A673 (cell line): Measurements from ENCODE around the gene CDC45. TPM values are rescaled to one million over a fixed set of nuclear protein-coding genes. Genes with fewer than 3 reads are reported as not detected.
"Not testable (repeated sequence)": the region's sequence is repeated elsewhere in the genome, so short reads cannot be mapped to it uniquely, and the experiment has no call there.

ENCODE experiments used
- BruUV-seq: library from RNA; stranded (reverse); fragments of 400-500 nt; replicated peaks from 2 replicates; lab custom pipeline; 2021; lab: Mats Ljungman, UMichigan
- CTCF ChIA-PET: fragments of 300-600 bp; sonication (Branson Sonifier 250); formaldehyde crosslinking; loops from one replicate; lab custom pipeline; 2022; ENCODE audit warnings: antibody characterized with exemption; lab: Charles Lee
- POLR2A ChIA-PET: fragments of 300-600 bp; sonication (Branson Sonifier 250); formaldehyde crosslinking; loops from one replicate; lab custom pipeline; 2022; ENCODE audit warnings: antibody characterized with exemption; ENCODE audit not compliant: low non-redundant PET; lab: Charles Lee
- DNase-seq: peaks from one replicate; pipeline ENCODE4 v3.0.0-alpha.2; 2015; ENCODE audit warnings: low spot score
- H3K27ac ChIP-seq: fragments of 200-600 bp; sonication (generic); 2 replicates; pipeline ENCODE4 v1.5.1; 2016; ENCODE audit warnings: mixed run types, low read depth, mild to moderate bottlenecking, mixed read lengths, antibody characterized with exemption, low read length; ENCODE audit not compliant: poor library complexity, severe bottlenecking
- H3K27me3 ChIP-seq: fragments of 200-600 bp; sonication (generic); replicated peaks from 2 replicates; pipeline ENCODE4 v1.6.1; 2017; ENCODE audit warnings: mixed run types, low read depth, mild to moderate bottlenecking, mixed read lengths, antibody characterized with exemption, low read length; ENCODE audit not compliant: insufficient read depth, poor library complexity
- H3K36me3 ChIP-seq: fragments of 200-600 bp; sonication (generic); 2 replicates; pipeline ENCODE4 v1.6.1; 2016; ENCODE audit warnings: mixed run types, mild to moderate bottlenecking, mixed read lengths, antibody characterized with exemption, low read length; ENCODE audit not compliant: insufficient read depth, poor library complexity, severe bottlenecking
- H3K4me1 ChIP-seq: fragments of 200-600 bp; sonication (generic); 2 replicates; pipeline ENCODE4 v1.6.1; 2017; ENCODE audit warnings: mixed run types, mild to moderate bottlenecking, mixed read lengths, antibody characterized with exemption, low read length; ENCODE audit not compliant: insufficient read depth, poor library complexity, severe bottlenecking
- H3K4me3 ChIP-seq: fragments of 200-600 bp; sonication (generic); 2 replicates; pipeline ENCODE4 v1.5.1; 2016; ENCODE audit warnings: low read depth, mixed run types, mild to moderate bottlenecking, mixed read lengths, low read length; ENCODE audit not compliant: poor library complexity, severe bottlenecking
- H3K9me3 ChIP-seq: fragments of 200-600 bp; sonication (generic); 2 replicates; pipeline ENCODE4 v1.6.1; 2016; ENCODE audit warnings: mixed run types, low read depth, mild to moderate bottlenecking, mixed read lengths, antibody characterized with exemption, low read length; ENCODE audit not compliant: poor library complexity, severe bottlenecking
- CTCF ChIP-seq: fragments of 300-800, 200-600 bp; sonication (generic); conservative IDR thresholded peaks from 2 replicates; pipeline ENCODE4 v1.5.1; 2017; ENCODE audit warnings: low read depth, mild to moderate bottlenecking, antibody characterized with exemption, low read length, moderate library complexity, mixed read lengths
- EZH2 ChIP-seq: fragments of 200-600 bp; sonication (generic); IDR thresholded peaks from 2 replicates; pipeline ENCODE4 v1.6.1; 2017; ENCODE audit warnings: borderline replicate concordance, low read depth, mild to moderate bottlenecking, mixed read lengths, antibody characterized with exemption, low read length; ENCODE audit not compliant: poor library complexity, severe bottlenecking
- intact Hi-C: fragments of 100-400 bp; cut with micrococcal nuclease; formaldehyde crosslinking; loops from one replicate; pipeline ENCODE4 v1.10.0; 2022; ENCODE audit not compliant: unreplicated experiment
- total RNA-seq: library from RNA; stranded (reverse); gene quantifications from 2 replicates; pipeline ENCODE4 v1.2.3, GENCODE V29; 2021

CDC45 gene
- total RNA-seq, 1 experiment from 2014 or later = 79.2 TPM

- no peak overlapping the region for H3K27ac ChIP-seq
- intact Hi-C loops = loop anchor here (5.0 kb wide), 1 partner anchor 283 kb away; no protein-coding TSS in a partner anchor
- no peak overlapping the region for H3K4me3 ChIP-seq
- ChIA-PET POLR2A (interaction anchor here (0.6 kb wide), 1 partner anchor 99 kb away, joined by 9 read pairs; no protein-coding TSS in a partner anchor), CTCF (no interaction called here)
- BruUV-seq = no TSS peak
- H3K4me1 ChIP-seq = no peaks in the 10 kb centered on the region
- no peaks in the 10 kb centered on the region for H3K27me3 ChIP-seq
- no peaks in the 10 kb centered on the region for H3K9me3 ChIP-seq
- no peak for DNase-seq
- no peak for TF ChIP-seq EZH2
- no peak for TF ChIP-seq CTCF
- peaks cover 6% of the 10 kb centered on the region for H3K36me3 ChIP-seq
Observed at GRCh38 chr22:19434401-19434800, 45.3 kb upstream of the CDC45 start.

GRCh38 chr22:19434829-19435580, 44.7 kb upstream of the CDC45 start:
- CTCF ChIA-PET = no interaction called here
- no peaks in the 10 kb centered on the region for H3K9me3 ChIP-seq
- no peaks in the 10 kb centered on the region for H3K4me1 ChIP-seq
- no peak overlapping the region for H3K4me3 ChIP-seq
- DNase-seq = no peak
- peaks cover 6% of the 10 kb centered on the region for H3K36me3 ChIP-seq
- intact Hi-C loops = loop anchor here (5.0 kb wide), 1 partner anchor 282 kb away; no protein-coding TSS in a partner anchor
- no TSS peak for BruUV-seq
- POLR2A ChIA-PET = no interaction called here
- no peaks in the 10 kb centered on the region for H3K27me3 ChIP-seq
- no peak for TF ChIP-seq CTCF
- TF ChIP-seq EZH2 = no peak
- H3K27ac ChIP-seq = no peak overlapping the region

GRCh38 chr22:19436444-19437161, 43.1 kb upstream of the CDC45 start:
- intact Hi-C loops, H3K27ac ChIP-seq, H3K4me3 ChIP-seq, BruUV-seq, POLR2A ChIA-PET, CTCF ChIA-PET, H3K9me3 ChIP-seq, H3K4me1 ChIP-seq, H3K27me3 ChIP-seq: not testable (repeated sequence)
- H3K36me3 ChIP-seq = peaks cover 13% of the 10 kb centered on the region
- DNase-seq = peak; percentile 21
